ENCODE results near the gene MRGPRX1. TPM values are rescaled to one million over a fixed set of nuclear protein-coding genes. Genes with fewer than 3 reads are reported as not detected.

Gene MRGPRX1
- total RNA-seq, 1 donor from 2014 or later = not detected

Other genes with a start within 250 kb of the MRGPRX1 start
- 3.1 TPM for gene TMEM86A, start 240.6 kb downstream of the MRGPRX1 start, total RNA-seq
- 7.3 TPM for gene IGSF22, start 213.2 kb downstream of the MRGPRX1 start, total RNA-seq
- gene PTPN5, start 147.6 kb downstream of the MRGPRX1 start, total RNA-seq = not detected
- gene MRGPRX2, start 121.3 kb upstream of the MRGPRX1 start, total RNA-seq = not detected
- 6.8 TPM for gene ZDHHC13, start 177.8 kb upstream of the MRGPRX1 start, total RNA-seq

Measured in skeletal muscle tissue (tissue), 1 donor.